PFSK-1 (cell line): ENCODE data around the gene ZPR1.

ENCODE experiments used
- FOXP2 ChIP-seq: optimal IDR thresholded peaks from 2 replicates; pipeline ENCODE3; 2011; ENCODE audit warnings: borderline replicate concordance, control low read depth, inconsistent platforms; ENCODE audit not compliant: insufficient read depth; ENCODE audit errors: extremely low read length, extremely low read depth
- POLR2AphosphoS5 ChIP-seq: IDR thresholded peaks from 2 replicates; pipeline ENCODE4 v1.6.1; 2012; ENCODE audit warnings: low read depth, mild to moderate bottlenecking, control low read depth, low read length, moderate library complexity
- SIN3A ChIP-seq: IDR thresholded peaks from 2 replicates; pipeline ENCODE4 v1.6.1; 2012; ENCODE audit warnings: mild to moderate bottlenecking, low read length, moderate library complexity, borderline replicate concordance; ENCODE audit not compliant: insufficient read depth
- TAF1 ChIP-seq: IDR thresholded peaks from 2 replicates; pipeline ENCODE4 v1.6.1; 2012; ENCODE audit warnings: low read length, control low read depth, borderline replicate concordance; ENCODE audit not compliant: insufficient read depth
- TF ChIP-seq, protein P1 (sequence below), 2 experiments: IDR thresholded peaks; 2 replicates each; pipeline versions ENCODE4 v1.6.1 to v1.8.0; 2011 to 2012; ENCODE audit warnings: low read depth in 2 of 2, low read length in 2 of 2, control low read depth in 1 of 2, inconsistent platforms in 1 of 2, mild to moderate bottlenecking in 1 of 2, moderate library complexity in 1 of 2; ENCODE audit not compliant: insufficient read depth in 1 of 2

ZPR1 gene

DNA sequence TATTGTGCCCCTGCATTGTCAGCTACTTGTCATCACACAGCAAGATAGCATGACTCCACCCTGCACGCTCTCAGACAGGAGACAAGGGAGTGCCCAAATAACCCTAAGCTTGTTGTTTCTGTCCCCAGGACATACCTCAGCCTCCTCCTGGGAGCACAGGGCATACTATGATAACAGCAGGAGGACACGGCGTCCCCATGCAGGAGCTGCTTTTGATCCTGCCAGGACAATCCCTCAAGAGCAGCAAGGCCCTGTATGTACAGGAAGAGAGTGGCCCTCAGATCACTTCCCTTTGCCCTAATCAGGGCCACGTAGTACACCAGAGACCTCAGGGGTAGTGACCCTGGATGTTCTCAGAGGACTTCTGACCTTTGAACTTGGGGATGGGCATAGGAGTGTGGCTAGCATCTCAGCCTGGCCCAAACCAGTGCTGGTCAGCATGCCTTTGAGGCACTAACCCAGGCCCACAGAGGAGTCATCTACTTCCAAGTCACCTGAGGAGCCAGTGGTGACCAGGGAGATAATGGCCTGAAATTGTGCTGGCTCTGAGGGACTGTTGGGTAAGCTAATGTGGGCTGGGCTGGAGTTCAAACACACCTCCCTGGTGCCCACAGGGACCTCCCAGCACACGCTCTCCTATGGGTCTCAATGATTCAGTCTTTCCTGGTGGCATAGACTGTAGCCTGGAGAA, 26.1 kb upstream of the ZPR1 start:
- TF ChIP-seq, protein P1, sequence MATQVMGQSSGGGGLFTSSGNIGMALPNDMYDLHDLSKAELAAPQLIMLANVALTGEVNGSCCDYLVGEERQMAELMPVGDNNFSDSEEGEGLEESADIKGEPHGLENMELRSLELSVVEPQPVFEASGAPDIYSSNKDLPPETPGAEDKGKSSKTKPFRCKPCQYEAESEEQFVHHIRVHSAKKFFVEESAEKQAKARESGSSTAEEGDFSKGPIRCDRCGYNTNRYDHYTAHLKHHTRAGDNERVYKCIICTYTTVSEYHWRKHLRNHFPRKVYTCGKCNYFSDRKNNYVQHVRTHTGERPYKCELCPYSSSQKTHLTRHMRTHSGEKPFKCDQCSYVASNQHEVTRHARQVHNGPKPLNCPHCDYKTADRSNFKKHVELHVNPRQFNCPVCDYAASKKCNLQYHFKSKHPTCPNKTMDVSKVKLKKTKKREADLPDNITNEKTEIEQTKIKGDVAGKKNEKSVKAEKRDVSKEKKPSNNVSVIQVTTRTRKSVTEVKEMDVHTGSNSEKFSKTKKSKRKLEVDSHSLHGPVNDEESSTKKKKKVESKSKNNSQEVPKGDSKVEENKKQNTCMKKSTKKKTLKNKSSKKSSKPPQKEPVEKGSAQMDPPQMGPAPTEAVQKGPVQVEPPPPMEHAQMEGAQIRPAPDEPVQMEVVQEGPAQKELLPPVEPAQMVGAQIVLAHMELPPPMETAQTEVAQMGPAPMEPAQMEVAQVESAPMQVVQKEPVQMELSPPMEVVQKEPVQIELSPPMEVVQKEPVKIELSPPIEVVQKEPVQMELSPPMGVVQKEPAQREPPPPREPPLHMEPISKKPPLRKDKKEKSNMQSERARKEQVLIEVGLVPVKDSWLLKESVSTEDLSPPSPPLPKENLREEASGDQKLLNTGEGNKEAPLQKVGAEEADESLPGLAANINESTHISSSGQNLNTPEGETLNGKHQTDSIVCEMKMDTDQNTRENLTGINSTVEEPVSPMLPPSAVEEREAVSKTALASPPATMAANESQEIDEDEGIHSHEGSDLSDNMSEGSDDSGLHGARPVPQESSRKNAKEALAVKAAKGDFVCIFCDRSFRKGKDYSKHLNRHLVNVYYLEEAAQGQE (IDR thresholded peaks at IDR 0.05; ENCODE audit: insufficient read depth in 1 of 2, low read depth in 2 of 2, low read length in 2 of 2) = no peak

DNA sequence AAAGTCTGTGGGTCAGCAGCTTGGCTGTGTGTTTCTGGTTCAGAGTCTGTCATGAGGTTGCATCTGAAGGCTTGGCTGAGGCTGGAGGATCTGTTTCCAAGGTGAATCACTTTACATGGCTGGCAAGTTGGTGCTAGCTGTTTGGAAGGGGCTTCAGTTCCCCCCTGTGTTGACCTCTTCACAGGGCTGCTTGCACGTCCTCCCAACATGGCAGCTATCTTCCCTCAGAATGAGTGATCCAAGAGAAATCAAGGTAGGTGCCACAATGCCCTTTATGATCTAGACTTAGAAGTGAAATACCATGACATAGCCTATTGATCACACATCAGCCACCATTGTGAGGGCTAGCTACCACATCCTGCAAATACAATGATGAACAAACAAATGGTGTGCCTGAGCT, 25.3 kb upstream of the ZPR1 start:
- TF ChIP-seq FOXP2 (no peak), TAF1 (no peak), SIN3A (no peak), POLR2AphosphoS5 (no peak)
- TF ChIP-seq, protein P1 (IDR thresholded peaks at IDR 0.05; ENCODE audit: insufficient read depth in 1 of 2, low read depth in 2 of 2, low read length in 2 of 2) = no peak

DNA sequence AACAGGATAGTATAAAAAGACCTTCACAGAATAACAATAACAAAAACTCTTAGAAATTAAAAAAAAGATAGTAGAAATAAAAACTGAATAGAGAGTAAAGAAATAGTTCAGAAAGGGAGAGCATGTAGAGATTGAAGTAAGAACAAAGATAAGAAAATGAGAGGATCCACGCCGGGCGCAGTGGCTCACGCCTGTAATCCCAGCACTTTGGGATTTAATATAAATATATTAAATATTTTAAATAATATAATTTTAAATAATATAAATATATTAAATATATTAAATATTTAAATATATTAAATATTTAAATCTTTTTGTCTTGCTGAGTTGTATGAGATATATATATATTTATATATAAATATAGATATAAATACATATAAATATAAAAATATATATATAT, 24.3 kb upstream of the ZPR1 start:
- TF ChIP-seq TAF1 (no peak), POLR2AphosphoS5 (no peak), SIN3A (no peak), FOXP2 (no peak)
- TF ChIP-seq, protein P1 (IDR thresholded peaks at IDR 0.05; ENCODE audit: insufficient read depth in 1 of 2, low read depth in 2 of 2, low read length in 2 of 2) = no peak

DNA sequence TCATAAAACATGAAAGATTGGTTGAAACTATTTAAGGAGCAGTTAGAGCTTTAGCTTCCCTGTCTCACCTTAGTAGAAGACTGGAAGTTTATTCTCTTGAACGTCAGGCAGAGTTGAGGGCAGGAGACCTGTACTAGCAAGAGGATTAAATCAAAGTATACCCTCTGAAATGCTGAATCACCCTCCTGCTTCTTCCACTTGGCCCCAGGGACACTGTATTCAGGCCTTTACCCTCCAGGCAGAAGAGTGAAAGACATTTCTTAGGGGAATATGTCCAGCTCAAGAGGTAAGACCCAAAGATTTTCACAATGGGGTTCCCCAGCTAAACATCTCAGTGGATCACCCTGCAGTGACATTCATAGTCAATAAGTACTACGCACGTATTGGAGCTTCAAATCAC, 23.4 kb upstream of the ZPR1 start:
- TF ChIP-seq, protein P1 (IDR thresholded peaks at IDR 0.05; ENCODE audit: insufficient read depth in 1 of 2, low read depth in 2 of 2, low read length in 2 of 2) = no peak
- TF ChIP-seq SIN3A = no peak
- no peak for TF ChIP-seq FOXP2
- TF ChIP-seq POLR2AphosphoS5 = no peak
- TF ChIP-seq TAF1 = no peak

DNA sequence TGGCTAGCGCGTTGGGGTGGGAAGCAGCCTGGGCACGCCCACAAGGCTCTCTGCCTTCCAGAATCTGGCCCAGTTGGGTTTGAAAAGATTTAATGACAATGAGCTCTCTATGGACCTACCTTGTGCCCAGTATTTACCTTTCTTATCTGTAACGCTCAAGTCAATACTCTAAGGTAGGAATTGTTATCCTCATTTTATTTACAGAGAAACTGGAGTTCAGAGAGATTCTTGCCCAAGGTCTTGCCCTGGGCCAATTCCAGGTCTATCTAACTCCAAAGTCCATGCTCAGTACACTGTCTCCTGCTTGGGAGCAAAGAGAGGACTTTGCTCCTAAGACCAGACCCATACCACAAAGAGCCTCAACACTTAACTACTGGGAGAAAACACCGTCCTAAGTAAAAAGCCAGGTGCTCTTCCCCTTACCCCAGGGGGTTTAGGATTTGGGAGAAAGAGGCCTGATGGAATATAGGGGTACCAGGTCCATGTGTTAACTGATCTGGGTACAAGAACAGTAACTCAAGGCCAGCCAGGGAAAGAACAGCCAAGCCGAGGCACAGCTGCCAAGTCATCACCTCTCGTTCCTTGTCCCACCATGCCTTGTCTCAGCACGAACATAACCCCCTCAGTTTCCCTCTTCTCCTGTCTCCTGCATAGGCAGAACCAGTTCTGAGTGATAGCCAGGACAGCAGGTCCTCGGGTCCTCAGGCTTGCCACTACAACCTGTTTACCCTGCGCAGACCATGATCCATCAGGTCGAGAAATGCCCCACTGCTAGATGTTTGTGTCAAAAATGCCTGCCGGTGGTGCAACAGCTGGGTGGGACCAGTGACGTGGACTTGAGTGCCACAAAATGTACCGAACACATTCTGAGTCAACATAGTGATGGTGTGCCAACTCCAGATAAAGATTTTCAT, 20.7 kb upstream of the ZPR1 start:
- no peak for TF ChIP-seq SIN3A
- TF ChIP-seq POLR2AphosphoS5 = no peak
- TF ChIP-seq FOXP2 = no peak
- TF ChIP-seq, protein P1 (IDR thresholded peaks at IDR 0.05; ENCODE audit: insufficient read depth in 1 of 2, low read depth in 2 of 2, low read length in 2 of 2) = no peak
- no peak for TF ChIP-seq TAF1
